SK-N-SH (cell line): ENCODE measurements around the gene DTNA.

Experiments
- EP300 ChIP-seq, 2 experiments: IDR thresholded peaks; 2 replicates each; pipeline versions ENCODE4 v1.4.0 to v1.6.1; 2012; ENCODE audit warnings: borderline replicate concordance in 1 of 2, low read depth in 1 of 2, low read length in 1 of 2
- EZH2phosphoT487 ChIP-seq: fragments of 200-600 bp; sonication (generic); IDR thresholded peaks from 2 replicates; pipeline ENCODE4 v1.6.1; 2017; ENCODE audit warnings: low read depth, mixed run types, mild to moderate bottlenecking, antibody characterized with exemption, moderate library complexity, borderline replicate concordance
- FOXM1 ChIP-seq: IDR thresholded peaks from 2 replicates; pipeline ENCODE4 v1.4.0; 2012; ENCODE audit warnings: low read depth, mild to moderate bottlenecking
- JUND ChIP-seq: IDR thresholded peaks from 2 replicates; pipeline ENCODE4 v1.4.0; 2012
- MAX ChIP-seq: IDR thresholded peaks from 2 replicates; pipeline ENCODE4 v1.4.0; 2012; ENCODE audit warnings: low read depth
- NRF1 ChIP-seq: IDR thresholded peaks from 2 replicates; pipeline ENCODE4 v1.6.1; 2012; ENCODE audit warnings: low read depth, mild to moderate bottlenecking, low read length
- POLR2AphosphoS5 ChIP-seq: IDR thresholded peaks from 2 replicates; pipeline ENCODE4 v1.6.1; 2012; ENCODE audit warnings: low read depth, low read length
- SMC3 ChIP-seq: IDR thresholded peaks from 2 replicates; pipeline ENCODE4 v1.6.1; 2012; ENCODE audit warnings: low read depth, low read length, improper control_type of control experiment
- TEAD4 ChIP-seq: IDR thresholded peaks from 2 replicates; pipeline ENCODE4 v1.4.0; 2012; ENCODE audit warnings: mild to moderate bottlenecking, borderline replicate concordance; ENCODE audit not compliant: insufficient read depth
- USF1 ChIP-seq: IDR thresholded peaks from 2 replicates; pipeline ENCODE4 v1.4.0; 2012; ENCODE audit warnings: low read depth, borderline replicate concordance
- ZBTB33 ChIP-seq: IDR thresholded peaks from 2 replicates; pipeline ENCODE4 v1.4.0; 2012; ENCODE audit warnings: low read depth, borderline replicate concordance
- TF ChIP-seq, protein P1 (sequence below): fragments of 200-600 bp; sonication (generic); IDR thresholded peaks from 2 replicates; pipeline ENCODE4 v1.6.1; 2017; ENCODE audit warnings: antibody characterized with exemption, mild to moderate bottlenecking, moderate library complexity

DNA sequence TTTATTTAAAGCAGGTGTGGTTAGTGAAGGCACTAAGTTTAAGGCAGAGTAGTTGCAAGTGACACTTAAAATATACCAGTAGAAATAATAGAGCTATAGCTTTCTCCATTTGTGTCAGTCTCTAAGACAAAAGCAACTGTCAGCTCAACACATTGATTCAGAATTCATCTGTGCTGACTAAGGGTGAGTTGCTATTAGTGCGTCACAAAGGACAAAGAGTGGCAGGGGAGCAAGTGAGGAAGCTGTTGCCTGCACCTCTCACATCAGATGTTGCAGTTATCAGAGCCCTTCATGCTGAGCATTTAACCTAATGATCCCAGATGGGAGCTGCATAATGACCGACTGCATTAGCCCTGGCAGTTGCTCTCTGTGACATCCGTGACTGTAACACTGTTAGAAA lies 138.6 kb downstream of the DTNA start:
- TF ChIP-seq POLR2AphosphoS5 (no peak), JUND (no peak), EP300 (IDR thresholded peaks at IDR 0.05; ENCODE audit: borderline replicate concordance in 1 of 2, low read depth in 1 of 2, low read length in 1 of 2) (no peak), TEAD4 (no peak), NRF1 (no peak), FOXM1 (no peak), SMC3 (no peak), ZBTB33 (no peak), EZH2phosphoT487 (no peak), USF1 (no peak), MAX (no peak)
- TF ChIP-seq, protein P1, sequence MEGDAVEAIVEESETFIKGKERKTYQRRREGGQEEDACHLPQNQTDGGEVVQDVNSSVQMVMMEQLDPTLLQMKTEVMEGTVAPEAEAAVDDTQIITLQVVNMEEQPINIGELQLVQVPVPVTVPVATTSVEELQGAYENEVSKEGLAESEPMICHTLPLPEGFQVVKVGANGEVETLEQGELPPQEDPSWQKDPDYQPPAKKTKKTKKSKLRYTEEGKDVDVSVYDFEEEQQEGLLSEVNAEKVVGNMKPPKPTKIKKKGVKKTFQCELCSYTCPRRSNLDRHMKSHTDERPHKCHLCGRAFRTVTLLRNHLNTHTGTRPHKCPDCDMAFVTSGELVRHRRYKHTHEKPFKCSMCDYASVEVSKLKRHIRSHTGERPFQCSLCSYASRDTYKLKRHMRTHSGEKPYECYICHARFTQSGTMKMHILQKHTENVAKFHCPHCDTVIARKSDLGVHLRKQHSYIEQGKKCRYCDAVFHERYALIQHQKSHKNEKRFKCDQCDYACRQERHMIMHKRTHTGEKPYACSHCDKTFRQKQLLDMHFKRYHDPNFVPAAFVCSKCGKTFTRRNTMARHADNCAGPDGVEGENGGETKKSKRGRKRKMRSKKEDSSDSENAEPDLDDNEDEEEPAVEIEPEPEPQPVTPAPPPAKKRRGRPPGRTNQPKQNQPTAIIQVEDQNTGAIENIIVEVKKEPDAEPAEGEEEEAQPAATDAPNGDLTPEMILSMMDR, result no peak
